Measurements from ENCODE around the gene DBP.

DBP gene

GRCh38 chr19:48618278-48618915 is 18.8 kb downstream of the DBP start:
- TF ChIP-seq, protein P1, sequence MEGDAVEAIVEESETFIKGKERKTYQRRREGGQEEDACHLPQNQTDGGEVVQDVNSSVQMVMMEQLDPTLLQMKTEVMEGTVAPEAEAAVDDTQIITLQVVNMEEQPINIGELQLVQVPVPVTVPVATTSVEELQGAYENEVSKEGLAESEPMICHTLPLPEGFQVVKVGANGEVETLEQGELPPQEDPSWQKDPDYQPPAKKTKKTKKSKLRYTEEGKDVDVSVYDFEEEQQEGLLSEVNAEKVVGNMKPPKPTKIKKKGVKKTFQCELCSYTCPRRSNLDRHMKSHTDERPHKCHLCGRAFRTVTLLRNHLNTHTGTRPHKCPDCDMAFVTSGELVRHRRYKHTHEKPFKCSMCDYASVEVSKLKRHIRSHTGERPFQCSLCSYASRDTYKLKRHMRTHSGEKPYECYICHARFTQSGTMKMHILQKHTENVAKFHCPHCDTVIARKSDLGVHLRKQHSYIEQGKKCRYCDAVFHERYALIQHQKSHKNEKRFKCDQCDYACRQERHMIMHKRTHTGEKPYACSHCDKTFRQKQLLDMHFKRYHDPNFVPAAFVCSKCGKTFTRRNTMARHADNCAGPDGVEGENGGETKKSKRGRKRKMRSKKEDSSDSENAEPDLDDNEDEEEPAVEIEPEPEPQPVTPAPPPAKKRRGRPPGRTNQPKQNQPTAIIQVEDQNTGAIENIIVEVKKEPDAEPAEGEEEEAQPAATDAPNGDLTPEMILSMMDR (conservative IDR thresholded peaks at IDR 0.05; ENCODE audit: low read depth, low read length) = no peak
- DNase-seq (ENCODE audit: low read depth) = no peak
- peak overlapping the region; percentile 100 for H3K4me3 ChIP-seq (ENCODE audit: low read length)

- peak overlapping the region; percentile 100 for H3K4me3 ChIP-seq (ENCODE audit: low read length)
- DNase-seq (ENCODE audit: low read depth) = no peak
- TF ChIP-seq, protein P1 (conservative IDR thresholded peaks at IDR 0.05; ENCODE audit: low read depth, low read length) = no peak
Observed at GRCh38 chr19:48617146-48617937, 19.8 kb downstream of the DBP start.

DNA sequence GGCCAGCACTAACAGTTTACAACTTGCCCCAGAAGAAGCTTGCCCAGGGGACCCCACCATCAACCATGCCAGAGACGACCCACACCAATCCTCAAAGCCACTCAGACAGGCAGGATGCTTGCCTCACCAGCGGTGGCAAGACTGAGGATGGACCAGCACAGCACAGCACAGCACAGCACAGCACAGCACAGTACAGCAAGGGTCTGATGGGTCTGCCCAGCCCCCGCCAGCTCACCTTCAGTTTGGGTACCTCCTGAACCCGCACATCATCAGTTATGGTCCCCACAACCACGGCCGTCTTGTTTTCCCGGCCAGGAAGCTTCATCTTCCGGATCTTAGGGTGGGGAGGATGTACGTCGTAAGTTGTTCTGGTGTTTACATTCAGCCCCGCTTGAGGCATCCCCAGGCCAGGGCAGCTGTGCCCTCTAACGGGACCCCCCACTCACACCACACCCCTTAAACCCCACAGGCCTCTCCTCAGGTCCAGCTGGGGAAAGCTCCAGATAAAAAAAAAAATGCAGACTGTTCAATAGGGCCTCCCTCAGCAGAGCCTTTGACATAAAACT is 20.6 kb downstream of the DBP start:
- DNase-seq (ENCODE audit: low read depth) = no peak
- H3K4me3 ChIP-seq (ENCODE audit: low read length) = peak overlapping the region; percentile 100
- TF ChIP-seq, protein P1 (conservative IDR thresholded peaks at IDR 0.05; ENCODE audit: low read depth, low read length) = no peak

- TF ChIP-seq, protein P1 (conservative IDR thresholded peaks at IDR 0.05; ENCODE audit: low read depth, low read length) = no peak
- no peak for DNase-seq (ENCODE audit: low read depth)
- H3K4me3 ChIP-seq (ENCODE audit: low read length) = no peak overlapping the region
Observed at GRCh38 chr19:48616041-48616436, 21.1 kb downstream of the DBP start.

GRCh38 chr19:48615231-48616040 is 21.7 kb downstream of the DBP start:
- H3K4me3 ChIP-seq (ENCODE audit: low read length) = no peak overlapping the region
- DNase-seq (ENCODE audit: low read depth) = no peak
- TF ChIP-seq, protein P1 (conservative IDR thresholded peaks at IDR 0.05; ENCODE audit: low read depth, low read length) = no peak

DNA sequence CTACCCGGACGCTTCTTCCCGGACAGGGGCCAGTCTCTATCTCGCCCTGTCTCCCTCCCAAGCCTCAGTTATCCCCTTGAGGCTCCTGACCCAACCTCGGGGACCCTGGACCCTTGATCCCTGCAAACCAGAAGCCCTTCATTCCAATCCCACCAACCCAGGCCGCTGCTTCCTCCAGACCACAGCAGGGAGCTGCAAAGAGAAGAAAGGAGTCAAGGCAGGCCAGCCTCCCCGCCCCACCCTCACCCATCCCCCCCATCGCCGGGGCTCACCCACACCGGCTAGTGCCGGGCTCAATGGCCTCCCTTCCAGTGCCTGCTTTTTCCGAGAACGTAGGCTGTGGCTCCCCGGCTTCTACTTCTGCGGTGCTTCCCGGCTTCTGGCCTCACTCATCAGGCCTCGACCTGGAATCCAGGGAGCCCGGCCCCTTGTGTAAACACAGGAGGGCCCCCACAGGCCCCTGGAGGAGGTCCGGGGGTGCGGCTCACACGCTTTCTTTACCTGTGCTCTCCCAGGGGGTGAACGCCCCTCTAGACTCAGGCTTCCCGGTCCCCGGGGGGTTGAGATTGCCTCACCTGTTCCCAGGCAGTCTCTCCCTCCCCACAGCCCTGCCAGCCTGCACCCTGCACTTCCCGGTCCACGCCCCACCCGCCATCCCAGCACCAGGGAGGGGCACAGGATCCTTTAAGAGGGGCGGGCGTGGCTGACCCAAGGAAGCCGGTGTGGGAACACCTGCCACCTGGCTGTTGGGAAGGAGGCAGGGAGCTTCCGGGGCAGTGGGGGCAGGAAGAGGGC is 22.5 kb downstream of the DBP start, which contains the start of gene FAM83E:
Gene FAM83E, minus strand, starts transcription at position 641 of the 795 bp plus-strand sequence. CDS start 1,704 bp downstream, outside the sequence.
- H3K4me3 ChIP-seq (ENCODE audit: low read length) = no peak within 1 kb of the TSS
- DNase-seq (ENCODE audit: low read depth) = no peak
- TF ChIP-seq, protein P1 (conservative IDR thresholded peaks at IDR 0.05; ENCODE audit: low read depth, low read length) = no peak

All from retinal pigment epithelial cell (primary cell).